Stimulated activated CD4-positive, alpha-beta T cell treated with anti-CD3 and anti-CD28 coated beads, Interleukin-15, amount 100 ng/mL, for 1 hour (primary cell): Measurements from ENCODE around the gene METTL2A.
"Not testable (repeated sequence)": the region's sequence is repeated elsewhere in the genome, so short reads cannot be mapped to it uniquely, and the experiment has no call there.

Experiments used
- DNase-seq, 2 donors: peaks; one replicate each; pipeline ENCODE4 v3.0.0-alpha.2; 2020; ENCODE audit warnings: low read depth in 1 of 2, low spot score in 1 of 2

METTL2A gene

GRCh38 chr17:62423647-62424461 lies at the start of gene METTL2A:
Gene METTL2A (plus strand): TSS chr17:62423897. CDS start chr17:62423903, 6 bp downstream.
- peak; percentile 66 to 68 for DNase-seq

- DNase-seq = no peak
These were observed 43.4 kb upstream of the METTL2A start, which contains the start of gene EFCAB3 for GRCh38 chr17:62380253-62380652. Gene EFCAB3 (plus strand): TSS chr17:62380553. CDS start chr17:62382980, 2,427 bp downstream.

GRCh38 chr17:62381561-62381960 lies 42.1 kb upstream of the METTL2A start:
- DNase-seq = no peak

GRCh38 chr17:62388856-62389255 lies 34.8 kb upstream of the METTL2A start:
- DNase-seq = no peak

DNA sequence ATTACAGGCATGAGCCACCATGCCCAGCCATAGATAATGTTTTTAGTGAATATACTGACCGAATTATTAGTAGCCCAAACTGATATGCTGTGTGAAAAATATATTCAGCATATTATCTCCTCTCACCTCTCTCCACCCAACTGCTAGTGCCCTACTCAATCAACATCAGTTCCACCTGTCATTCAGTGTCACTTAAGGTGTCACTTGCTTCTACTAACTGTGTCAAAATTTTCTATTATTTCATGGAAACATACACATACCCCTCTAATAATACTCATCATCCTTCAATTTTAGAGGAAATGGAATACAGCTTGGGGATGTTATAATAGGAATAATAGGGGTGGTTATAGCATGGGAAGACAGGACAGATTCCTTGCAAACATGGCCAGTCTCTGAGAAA lies 30.8 kb upstream of the METTL2A start:
- no peak for DNase-seq

DNA sequence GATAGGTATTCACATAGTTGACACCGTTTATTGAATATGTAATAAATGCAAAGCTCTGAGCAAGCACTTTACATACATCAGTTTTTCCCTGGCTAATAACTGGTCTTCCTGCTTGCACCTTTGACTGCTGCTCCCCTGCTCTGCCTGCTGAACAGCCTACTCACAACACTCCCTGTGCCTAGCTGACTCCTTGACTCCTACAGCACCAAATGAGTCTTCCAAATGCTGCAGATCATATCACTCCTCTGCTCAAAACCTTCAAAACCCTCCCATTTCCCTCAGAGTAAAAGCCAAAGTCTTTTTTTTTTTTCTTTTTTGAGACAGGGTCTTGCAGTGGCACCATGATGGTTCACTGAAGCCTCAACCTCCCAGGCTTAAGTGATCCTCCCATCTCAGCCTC lies 24.8 kb upstream of the METTL2A start:
- DNase-seq = no peak

DNA sequence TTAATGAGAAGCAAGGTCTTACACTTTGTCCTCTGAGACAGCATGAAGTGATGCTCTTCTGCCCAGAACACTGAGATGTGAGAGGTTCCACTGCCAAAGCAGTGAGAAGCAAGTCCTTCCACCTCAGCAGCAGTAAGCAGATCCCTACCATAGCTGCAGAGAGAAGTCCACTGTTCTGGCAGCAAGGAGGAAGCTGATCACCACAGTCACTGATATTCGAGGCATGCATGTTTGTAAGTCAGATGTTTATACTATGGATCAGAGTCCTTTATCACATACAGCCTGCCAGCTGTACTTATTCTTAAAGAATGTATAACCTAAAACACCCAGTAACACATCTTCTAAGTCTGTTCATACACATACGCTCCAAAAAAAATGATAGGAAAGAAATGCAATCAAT lies 18.2 kb upstream of the METTL2A start:
- no peak for DNase-seq

GRCh38 chr17:62413090-62413489 lies 10.6 kb upstream of the METTL2A start:
- DNase-seq = not testable (repeated sequence)

- not testable (repeated sequence) for DNase-seq
These were observed 2.5 kb downstream of the METTL2A start for GRCh38 chr17:62426214-62426613.

DNA sequence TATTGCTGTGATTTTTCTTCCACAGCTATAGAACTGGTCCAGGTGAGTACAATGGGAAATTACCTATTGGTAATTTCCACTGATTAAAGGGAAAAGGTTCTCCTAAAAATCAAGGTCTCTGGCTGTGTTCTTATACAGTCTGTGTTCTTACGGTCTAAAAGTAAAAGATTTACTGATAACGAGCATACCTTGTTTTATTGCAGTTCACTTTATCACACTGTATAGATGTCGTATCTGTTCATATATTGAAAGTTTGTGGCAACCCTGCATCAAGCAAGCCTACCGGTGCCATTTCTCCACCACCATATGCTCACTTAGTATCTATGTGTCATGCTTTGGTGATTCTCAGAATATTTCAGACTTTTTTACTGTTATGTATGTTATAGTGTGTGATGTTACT lies 11.6 kb downstream of the METTL2A start:
- DNase-seq = not testable (repeated sequence)

DNA sequence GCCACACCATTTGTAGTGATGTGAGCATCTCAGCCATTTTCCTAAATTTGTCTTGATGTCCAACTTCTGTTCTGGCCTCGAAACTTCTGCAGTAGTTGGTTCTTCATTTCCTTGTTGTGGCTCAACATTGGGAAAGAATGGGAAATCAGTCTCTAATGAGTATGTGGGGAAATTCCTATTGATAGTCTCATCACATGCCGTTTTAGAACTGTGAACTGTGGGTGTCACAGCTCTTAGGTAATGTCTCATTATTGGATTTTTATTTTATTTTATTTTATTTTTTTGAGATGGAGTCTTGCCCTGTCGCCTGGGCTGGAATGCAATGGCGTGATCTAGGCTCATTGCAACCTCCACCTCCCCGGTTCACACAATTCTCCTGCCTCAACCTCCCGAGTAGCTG lies 17.5 kb downstream of the METTL2A start:
- not testable (repeated sequence) for DNase-seq

- no peak for DNase-seq
These were observed 20.4 kb downstream of the METTL2A start for GRCh38 chr17:62444063-62444462.

DNA sequence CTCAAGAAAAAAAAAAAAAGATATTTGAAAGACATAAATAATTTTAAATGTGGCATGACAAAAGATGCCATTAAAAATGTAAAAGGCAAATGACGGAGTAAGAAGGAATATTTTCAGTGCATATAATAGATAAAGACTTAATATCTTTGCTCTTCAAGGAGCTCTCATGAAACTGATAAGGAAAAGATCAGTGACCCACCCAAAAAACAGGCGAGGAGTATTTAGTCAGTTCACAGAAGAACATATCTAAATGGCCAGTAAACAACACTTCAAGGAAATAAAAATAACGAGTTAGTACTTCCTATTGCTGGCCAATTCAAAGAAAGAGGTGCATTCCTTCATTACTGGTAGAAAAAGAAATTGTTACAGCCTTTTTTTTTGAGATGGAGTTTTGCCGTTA lies 22.1 kb downstream of the METTL2A start:
- not testable (repeated sequence) for DNase-seq

DNA sequence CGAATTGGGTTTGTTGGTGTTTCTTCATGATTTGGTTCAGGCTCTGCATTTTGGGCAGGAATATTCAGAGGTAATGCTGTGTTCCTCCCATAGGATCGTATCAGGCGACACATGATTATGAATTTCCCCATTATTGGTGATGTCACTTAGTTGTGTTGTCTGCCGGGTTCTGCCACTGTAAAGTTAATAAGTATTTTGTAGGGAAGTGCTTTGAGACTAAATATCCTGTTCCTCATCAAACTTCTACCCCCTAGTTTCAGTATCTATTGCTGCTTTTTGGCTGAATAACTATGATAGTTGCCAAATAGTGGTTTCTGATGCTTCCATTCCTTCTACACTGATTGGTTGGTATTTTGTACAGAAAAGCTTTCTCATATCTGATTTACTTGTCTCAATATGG lies 28.5 kb downstream of the METTL2A start:
- DNase-seq = not testable (repeated sequence)

DNA sequence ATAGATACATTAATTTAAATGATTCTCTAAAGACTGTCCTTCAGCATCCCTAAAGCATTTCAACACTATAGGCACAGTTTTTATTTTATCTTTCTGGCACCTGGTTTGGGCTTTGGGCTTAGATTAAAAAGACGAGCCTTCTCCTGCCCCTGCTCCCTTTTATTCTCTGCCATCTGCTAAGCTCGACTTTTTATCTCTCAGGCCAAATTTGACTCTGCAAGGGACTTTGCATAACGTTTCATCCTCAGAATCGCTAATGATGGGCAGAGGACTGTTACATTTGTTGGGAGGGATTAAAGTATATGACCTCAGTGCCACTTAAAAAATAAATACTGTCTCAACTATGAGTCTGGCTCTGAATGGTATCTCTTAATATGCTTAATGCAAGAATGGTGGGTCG lies 29.3 kb downstream of the METTL2A start:
- not testable (repeated sequence) for DNase-seq

- not testable (repeated sequence) for DNase-seq
These were observed 30.0 kb downstream of the METTL2A start for GRCh38 chr17:62453656-62454055.

DNA sequence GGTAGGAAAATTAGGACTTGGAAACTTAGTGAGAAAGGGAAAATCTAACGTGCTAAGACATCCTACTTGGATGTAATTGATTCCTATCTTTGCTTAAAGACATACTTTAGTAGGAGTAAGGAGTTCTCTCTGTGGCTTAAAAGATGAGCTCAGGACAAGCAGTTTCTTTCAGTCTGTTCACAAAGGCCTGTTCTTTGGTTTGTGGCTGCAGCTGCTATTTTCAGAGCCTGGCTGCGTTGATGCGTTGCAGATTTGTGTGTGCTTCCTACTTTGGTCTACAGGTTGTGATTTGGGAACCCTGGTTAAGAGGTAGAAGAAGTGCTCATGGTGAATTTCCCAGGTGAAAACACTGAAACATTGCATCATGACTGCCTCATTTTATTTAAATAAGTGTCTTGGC lies 30.4 kb downstream of the METTL2A start:
- DNase-seq = not testable (repeated sequence)

- DNase-seq = no peak
These were observed 32.3 kb downstream of the METTL2A start for GRCh38 chr17:62456016-62456415.

- DNase-seq = not testable (repeated sequence)
These were observed 34.8 kb downstream of the METTL2A start for GRCh38 chr17:62458483-62458882.

- not testable (repeated sequence) for DNase-seq
These were observed 40.7 kb downstream of the METTL2A start for GRCh38 chr17:62464422-62464821.

GRCh38 chr17:62465271-62465670 lies 41.6 kb downstream of the METTL2A start:
- DNase-seq = not testable (repeated sequence)

DNA sequence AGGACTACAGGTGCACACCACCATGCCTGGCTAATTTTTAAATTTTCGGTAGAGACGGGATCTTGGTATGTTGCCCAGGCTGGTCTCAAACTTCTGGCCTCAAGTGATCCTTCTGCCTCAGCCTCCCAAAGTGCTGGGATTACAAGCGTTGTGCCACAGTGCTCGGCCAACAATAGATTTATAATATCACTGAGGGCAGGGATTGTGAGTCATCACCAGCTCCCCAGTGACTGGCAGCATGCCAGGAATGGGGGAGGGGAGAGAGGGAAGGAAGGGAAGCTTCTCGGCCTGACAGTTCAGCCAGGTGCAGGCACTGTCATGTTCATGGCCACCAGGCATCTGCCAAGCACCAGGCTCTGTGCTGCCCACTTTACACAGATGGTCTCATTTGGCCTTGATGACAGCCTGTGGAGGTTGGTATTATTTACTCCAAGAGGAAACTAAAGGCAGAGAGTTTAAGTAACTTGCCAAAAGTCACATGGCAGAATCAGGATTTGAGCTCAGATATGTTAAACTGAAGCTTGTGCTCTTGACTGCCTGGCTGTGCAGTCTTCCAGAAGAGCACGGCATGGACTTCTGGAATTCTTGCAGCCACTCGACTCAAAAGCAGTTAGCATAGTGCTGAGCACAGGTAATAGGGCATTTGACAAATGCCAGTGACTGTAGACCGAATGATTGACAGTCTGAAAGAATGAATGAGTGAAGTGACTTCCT lies 47.1 kb downstream of the METTL2A start:
- peak; percentile 51 to 60 for DNase-seq
